Loucy (cell line): ENCODE measurements around the gene OXER1.

Experiments
- EZH2phosphoT487 ChIP-seq: fragments of 200-600 bp; IDR thresholded peaks from 2 replicates; pipeline ENCODE4 v1.6.1; 2018; ENCODE audit warnings: antibody characterized with exemption, mild to moderate bottlenecking, moderate library complexity, borderline replicate concordance
- TF ChIP-seq, protein P1 (sequence below): fragments of 200-600 bp; sonication (generic); conservative IDR thresholded peaks from 2 replicates; pipeline ENCODE4 v1.5.1; 2014; ENCODE audit warnings: mild to moderate bottlenecking, antibody characterized with exemption, low read length

DNA sequence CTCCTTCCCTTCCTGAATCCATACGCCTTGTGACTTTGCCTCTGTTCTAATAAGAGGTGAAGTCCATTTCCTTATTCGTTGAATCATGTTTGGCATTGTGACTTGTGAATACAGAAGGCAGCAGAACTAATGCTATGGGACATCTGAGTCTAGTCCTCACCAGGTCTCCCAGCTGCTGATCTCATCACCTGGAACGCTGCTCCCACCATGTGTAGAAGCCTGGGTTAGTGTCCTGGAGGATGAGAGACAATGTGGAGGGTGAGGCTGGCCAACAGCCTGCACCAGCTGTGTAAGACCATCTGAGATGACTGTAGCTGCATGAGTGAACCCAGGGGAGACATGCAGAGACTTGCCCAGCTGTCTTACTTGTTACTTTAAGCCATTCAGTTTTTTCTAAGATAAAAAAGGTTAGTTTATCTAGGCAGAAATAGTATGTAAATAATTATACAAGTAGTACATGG, 31.9 kb upstream of the OXER1 start:
- TF ChIP-seq, protein P1, sequence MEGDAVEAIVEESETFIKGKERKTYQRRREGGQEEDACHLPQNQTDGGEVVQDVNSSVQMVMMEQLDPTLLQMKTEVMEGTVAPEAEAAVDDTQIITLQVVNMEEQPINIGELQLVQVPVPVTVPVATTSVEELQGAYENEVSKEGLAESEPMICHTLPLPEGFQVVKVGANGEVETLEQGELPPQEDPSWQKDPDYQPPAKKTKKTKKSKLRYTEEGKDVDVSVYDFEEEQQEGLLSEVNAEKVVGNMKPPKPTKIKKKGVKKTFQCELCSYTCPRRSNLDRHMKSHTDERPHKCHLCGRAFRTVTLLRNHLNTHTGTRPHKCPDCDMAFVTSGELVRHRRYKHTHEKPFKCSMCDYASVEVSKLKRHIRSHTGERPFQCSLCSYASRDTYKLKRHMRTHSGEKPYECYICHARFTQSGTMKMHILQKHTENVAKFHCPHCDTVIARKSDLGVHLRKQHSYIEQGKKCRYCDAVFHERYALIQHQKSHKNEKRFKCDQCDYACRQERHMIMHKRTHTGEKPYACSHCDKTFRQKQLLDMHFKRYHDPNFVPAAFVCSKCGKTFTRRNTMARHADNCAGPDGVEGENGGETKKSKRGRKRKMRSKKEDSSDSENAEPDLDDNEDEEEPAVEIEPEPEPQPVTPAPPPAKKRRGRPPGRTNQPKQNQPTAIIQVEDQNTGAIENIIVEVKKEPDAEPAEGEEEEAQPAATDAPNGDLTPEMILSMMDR = no peak
- TF ChIP-seq EZH2phosphoT487 = no peak
